H1 (cell line): Measurements from ENCODE around the gene RGS8. TPM values are rescaled to one million over a fixed set of nuclear protein-coding genes. Genes with fewer than 3 reads are reported as not detected.

Experiments used
- CTCF ChIA-PET: fragments of 300-600 bp; sonication (Branson Sonifier 250); formaldehyde crosslinking; loops from one replicate; lab custom pipeline; 2021; ENCODE audit not compliant: partially characterized antibody; lab: Charles Lee
- POLR2A ChIA-PET: fragments of 300-600 bp; sonication (Branson Sonifier 250); formaldehyde crosslinking; loops from one replicate; lab custom pipeline; 2021; ENCODE audit warnings: inconsistent platforms; ENCODE audit not compliant: partially characterized antibody; lab: Charles Lee
- DNase-seq, 2 experiments: peaks; one replicate each; pipeline versions ENCODE4 v3.0.0 to v3.0.0-alpha.2; 2010 to 2022; ENCODE audit warnings: low spot score in 2 of 2, low read depth in 1 of 2, mixed read lengths in 1 of 2
- FAIRE-seq: peaks from 2 replicates; lab custom pipeline; 2011; peaks lifted over from hg19 to GRCh38; lab: Jason Lieb, UNC
- H2AFZ ChIP-seq: 2 replicates; pipeline ENCODE4 v1.8.1; 2012; ENCODE audit warnings: low read length, inconsistent platforms
- H2AK5ac ChIP-seq: 2 replicates; pipeline ENCODE4 v1.6.1; 2013; ENCODE audit warnings: low read depth, low read length
- H2BK120ac ChIP-seq: replicated peaks from 2 replicates; pipeline ENCODE3; 2013; ENCODE audit warnings: low read depth, low read length, inconsistent platforms
- H2BK12ac ChIP-seq: 2 replicates; pipeline ENCODE4 v1.6.1; 2013; ENCODE audit warnings: low read depth, low read length
- H2BK15ac ChIP-seq: 2 replicates; pipeline ENCODE4 v1.6.1; 2013; ENCODE audit warnings: low read length
- H2BK20ac ChIP-seq: 2 replicates; pipeline ENCODE4 v1.6.1; 2013; ENCODE audit warnings: low read length
- H2BK5ac ChIP-seq: 2 replicates; pipeline ENCODE4 v1.6.1; 2013; ENCODE audit warnings: low read depth, low read length
- H3K14ac ChIP-seq: 2 replicates; pipeline ENCODE4 v1.6.1; 2013; ENCODE audit warnings: inconsistent platforms; ENCODE audit not compliant: insufficient read length
- H3K18ac ChIP-seq: 2 replicates; pipeline ENCODE4 v1.6.1; 2013; ENCODE audit warnings: low read length; ENCODE audit errors: extremely low read depth
- H3K23ac ChIP-seq: 2 replicates; pipeline ENCODE4 v1.6.1; 2013; ENCODE audit warnings: inconsistent platforms; ENCODE audit not compliant: insufficient read length
- H3K23me2 ChIP-seq: 2 replicates; pipeline ENCODE4 v1.6.1; 2013; ENCODE audit warnings: low read depth, low read length
- H3K27ac ChIP-seq: 2 replicates; pipeline ENCODE4 v1.6.1; 2011; ENCODE audit warnings: low read depth, low read length, inconsistent platforms
- H3K27me3 ChIP-seq, 4 experiments: replicated peaks in 1 of 4; 1 replicate in 1 of 4; 2 replicates in 3 of 4; pipeline versions ENCODE4 v1.6.1 to v1.8.1; 2011 to 2013; ENCODE audit warnings: low read length in 3 of 4, mild to moderate bottlenecking in 3 of 4, inconsistent platforms in 2 of 4, mixed read lengths in 2 of 4, moderate library complexity in 1 of 4; ENCODE audit not compliant: control insufficient read depth in 3 of 4, insufficient read depth in 3 of 4; ENCODE audit errors: extremely low read depth in 1 of 4
- H3K36me3 ChIP-seq, 4 experiments: 2 replicates each; pipeline versions ENCODE4 v1.6.1 to v1.8.1; 2011 to 2013; ENCODE audit warnings: mild to moderate bottlenecking in 4 of 4, low read length in 3 of 4, moderate library complexity in 2 of 4, control low read depth in 1 of 4, inconsistent platforms in 1 of 4; ENCODE audit not compliant: insufficient read depth in 4 of 4, control insufficient read depth in 2 of 4
- H3K4ac ChIP-seq: replicated peaks from 2 replicates; pipeline ENCODE3; 2013; ENCODE audit warnings: low read length, low read depth, mixed read lengths, inconsistent platforms; ENCODE audit not compliant: insufficient read length
- H3K4me1 ChIP-seq, 4 experiments: replicated peaks in 1 of 4; 1 replicate in 1 of 4; 2 replicates in 3 of 4; pipeline versions ENCODE4 v1.6.1 to v1.8.1; 2011 to 2013; ENCODE audit warnings: low read length in 3 of 4, inconsistent platforms in 2 of 4, mixed read lengths in 1 of 4; ENCODE audit not compliant: insufficient read depth in 4 of 4, control insufficient read depth in 3 of 4
- H3K4me2 ChIP-seq, 2 experiments: 2 replicates each; pipeline versions ENCODE4 v1.6.1 to v1.8.1; 2011 to 2013; ENCODE audit warnings: low read depth in 2 of 2, low read length in 2 of 2, control low read depth in 1 of 2, inconsistent platforms in 1 of 2, mild to moderate bottlenecking in 1 of 2; ENCODE audit not compliant: insufficient read depth in 1 of 2
- H3K4me3 ChIP-seq, 4 experiments: fragments of 200-600, 300-600 bp in 1 of 4; sonication (generic), shearing (Covaris generic), sonication (Bioruptor Twin) in 1 of 4; 2 replicates each; pipeline versions ENCODE4 v1.5.1 to v1.8.1; 2011 to 2016; ENCODE audit warnings: low read length in 4 of 4, low read depth in 3 of 4, control low read depth in 2 of 4, inconsistent platforms in 2 of 4, mild to moderate bottlenecking in 2 of 4, mixed read lengths in 1 of 4, moderate library complexity in 1 of 4; ENCODE audit not compliant: insufficient read depth in 2 of 4; ENCODE audit errors: extremely low read depth in 1 of 4
- H3K56ac ChIP-seq: replicated peaks from 2 replicates; pipeline ENCODE3; 2013; ENCODE audit warnings: low read depth, mild to moderate bottlenecking, mixed read lengths, low read length, inconsistent platforms; ENCODE audit not compliant: insufficient read length
- H3K79me1 ChIP-seq: 2 replicates; pipeline ENCODE4 v1.6.1; 2013; ENCODE audit warnings: low read depth, low read length, control low read depth
- H3K79me2 ChIP-seq, 2 experiments: 2 replicates each; pipeline versions ENCODE4 v1.6.1 to v1.8.1; 2012 to 2013; ENCODE audit warnings: low read length in 2 of 2, mild to moderate bottlenecking in 2 of 2, inconsistent platforms in 1 of 2; ENCODE audit not compliant: insufficient read depth in 2 of 2, control insufficient read depth in 1 of 2
- H3K9ac ChIP-seq, 4 experiments: replicated peaks in 1 of 4; 1 replicate in 1 of 4; 2 replicates in 3 of 4; pipeline versions ENCODE4 v1.6.1 to v1.8.1; 2011 to 2013; ENCODE audit warnings: low read depth in 3 of 4, low read length in 3 of 4, control low read depth in 2 of 4, mild to moderate bottlenecking in 2 of 4, moderate library complexity in 2 of 4, inconsistent platforms in 1 of 4; ENCODE audit errors: extremely low read depth in 1 of 4
- H3K9me3 ChIP-seq, 2 experiments: 2 replicates each; pipeline versions ENCODE4 v1.6.1 to v1.8.1; 2012 to 2013; ENCODE audit warnings: mild to moderate bottlenecking in 2 of 2, moderate library complexity in 2 of 2, control low read depth in 1 of 2, inconsistent platforms in 1 of 2, low read depth in 1 of 2, low read length in 1 of 2, mixed read lengths in 1 of 2; ENCODE audit not compliant: insufficient read depth in 2 of 2
- H4K20me1 ChIP-seq, 2 experiments: replicated peaks in 1 of 2; 2 replicates each; pipeline versions ENCODE3 to v1.8.1; 2011 to 2013; ENCODE audit warnings: inconsistent platforms in 2 of 2, low read length in 2 of 2, mild to moderate bottlenecking in 1 of 2; ENCODE audit not compliant: insufficient read depth in 2 of 2, control insufficient read depth in 1 of 2
- H4K5ac ChIP-seq: 2 replicates; pipeline ENCODE4 v1.6.1; 2013; ENCODE audit warnings: low read length, low read depth, mixed read lengths, inconsistent platforms; ENCODE audit not compliant: insufficient read length
- H4K8ac ChIP-seq: 2 replicates; pipeline ENCODE4 v1.8.0; 2013; ENCODE audit warnings: mild to moderate bottlenecking, moderate library complexity, low read length, inconsistent platforms; ENCODE audit not compliant: insufficient read depth; ENCODE audit errors: extremely low read depth
- H4K91ac ChIP-seq: replicated peaks from 2 replicates; pipeline ENCODE3; 2013; ENCODE audit warnings: low read length, mixed read lengths, inconsistent platforms; ENCODE audit not compliant: insufficient read length
- ATF3 ChIP-seq: IDR thresholded peaks from 2 replicates; pipeline ENCODE4 v1.6.1; 2011; ENCODE audit warnings: low read depth, mild to moderate bottlenecking, low read length; ENCODE audit not compliant: insufficient read depth
- BCL11A ChIP-seq, 2 experiments: IDR thresholded peaks; one replicate each; pipeline ENCODE4 v1.6.1; 2011; ENCODE audit warnings: low read depth in 2 of 2, low read length in 2 of 2, mild to moderate bottlenecking in 2 of 2
- CREB1 ChIP-seq: IDR thresholded peaks from 2 replicates; pipeline ENCODE4 v1.6.1; 2012; ENCODE audit warnings: inconsistent platforms
- EGR1 ChIP-seq: IDR thresholded peaks from 2 replicates; pipeline ENCODE4 v1.6.1; 2011; ENCODE audit warnings: low read depth, low read length, borderline replicate concordance
- GTF2F1 ChIP-seq: IDR thresholded peaks from 2 replicates; pipeline ENCODE4 v1.6.1; 2012; ENCODE audit warnings: low read depth, low read length, improper control_type of control experiment, borderline replicate concordance
- KDM4A ChIP-seq: IDR thresholded peaks from one replicate; pipeline ENCODE4 v1.7.1; 2012; ENCODE audit warnings: low read depth, mild to moderate bottlenecking, moderate library complexity, low read length, inconsistent platforms; ENCODE audit not compliant: severe bottlenecking
- NRF1 ChIP-seq: IDR thresholded peaks from 2 replicates; pipeline ENCODE4 v1.6.1; 2011; ENCODE audit warnings: mild to moderate bottlenecking, low read depth, low read length, improper control_type of control experiment
- POLR2AphosphoS5 ChIP-seq: IDR thresholded peaks from 2 replicates; pipeline ENCODE4 v1.6.1; 2011; ENCODE audit warnings: low read depth, low read length
- RAD21 ChIP-seq, 2 experiments: IDR thresholded peaks in 1 of 2; conservative IDR thresholded peaks in 1 of 2; 2 replicates each; pipeline ENCODE4 v1.6.1; 2011; ENCODE audit warnings: low read depth in 2 of 2, low read length in 2 of 2, improper control_type of control experiment in 1 of 2, inconsistent platforms in 1 of 2, mild to moderate bottlenecking in 1 of 2, moderate library complexity in 1 of 2
- SIX5 ChIP-seq: IDR thresholded peaks from 2 replicates; pipeline ENCODE4 v1.6.1; 2011; ENCODE audit warnings: mild to moderate bottlenecking, low read depth, low read length
- SP1 ChIP-seq: IDR thresholded peaks from 2 replicates; pipeline ENCODE4 v1.6.1; 2011; ENCODE audit warnings: low read depth, low read length
- TAF1 ChIP-seq: IDR thresholded peaks from 2 replicates; pipeline ENCODE4 v1.6.1; 2011; ENCODE audit warnings: mild to moderate bottlenecking, low read depth, low read length
- YY1 ChIP-seq: IDR thresholded peaks from 2 replicates; pipeline ENCODE4 v1.6.1; 2011; ENCODE audit warnings: low read depth, mild to moderate bottlenecking, low read length
- polyA plus RNA-seq, 7 experiments: library from polyadenylated mRNA; depleted of rRNA in 3 of 7; stranded (reverse) in 5 of 7; unstranded in 2 of 7; fragments of >200 nt in 5 of 7; fragments of 200-250 nt in 2 of 7; gene quantifications; 1 replicate in 5 of 7; 2 replicates in 1 of 7; 4 replicates in 1 of 7; pipeline versions ENCODE4 v1.2.1 to v1.2.3, GENCODE V29; 2011 to 2013; ENCODE audit warnings: missing spikeins in 2 of 7, mixed read lengths in 2 of 7
- total RNA-seq: library from RNA; stranded (reverse); fragmentation: NEBNext Ultra II Directional; extraction: Animal tissue kit (Norgen Biotek cat#: 25700); gene quantifications from 2 replicates; pipeline ENCODE4 v1.2.1, GENCODE V29; 2021

Gene RGS8
- total and polyA plus RNA-seq, 2 of the 8 experiments (the other 6 are each of a cell fraction or from before 2014, with no cell fraction given), result 0.13 to 0.23 TPM

GRCh38 chr1:182658055-182658454, 26.3 kb downstream of the RGS8 start:
- H3K9me3 ChIP-seq, result no peaks in the 10 kb centered on the region
- no peak overlapping the region for H3K14ac ChIP-seq
- no peaks in the 10 kb centered on the region for H3K79me1 ChIP-seq
- no peak overlapping the region for H3K9ac ChIP-seq
- 0 out of 2 replicates have a peak overlapping the region, but pooled peaks have one; percentile 61 for H2BK15ac ChIP-seq
- H4K8ac ChIP-seq, result no peak overlapping the region
- no peak overlapping the region for H3K4ac ChIP-seq
- no peaks in the 10 kb centered on the region; the same call in 1 of the 2 replicates for H3K23me2 ChIP-seq
- no peak overlapping the region for H3K27ac ChIP-seq
- POLR2A ChIA-PET, result interaction anchor here (0.7 kb wide), 1 partner anchor 27 kb away, joined by 3 read pairs; the partner anchor contains the start of gene RGS8
- no peak for TF ChIP-seq KDM4A
- no peak for TF ChIP-seq NRF1
- TF ChIP-seq RAD21 (IDR thresholded peaks at IDR 0.05 in 1 of 2, conservative IDR thresholded peaks at IDR 0.05 in 1 of 2; ENCODE audit: low read depth in 2 of 2, low read length in 2 of 2), result no peak
- TF ChIP-seq EGR1, result no peak
- TF ChIP-seq YY1, result no peak
- TF ChIP-seq POLR2AphosphoS5, result no peak
- no peak for TF ChIP-seq BCL11A (IDR thresholded peaks at IDR 0.05; ENCODE audit: low read depth in 2 of 2, low read length in 2 of 2)
- TF ChIP-seq TAF1, result no peak
- no peak for TF ChIP-seq CREB1
- no peak for TF ChIP-seq ATF3
- no peak for TF ChIP-seq SP1
- TF ChIP-seq GTF2F1, result no peak
- no peak for TF ChIP-seq SIX5
- no peak overlapping the region for H3K23ac ChIP-seq
- H2BK20ac ChIP-seq, result no peak overlapping the region
- FAIRE-seq (no peak), DNase-seq (no peak)
- no peak overlapping the region for H2BK120ac ChIP-seq
- no peak overlapping the region for H3K4me3 ChIP-seq
- H2BK12ac ChIP-seq, result no peak overlapping the region
- no peaks in the 10 kb centered on the region for H3K79me2 ChIP-seq
- H2BK5ac ChIP-seq, result no peak overlapping the region
- CTCF ChIA-PET, result interaction anchor here (0.6 to 9.7 kb wide), 6 partner anchors 14 to 127 kb away, joined by 3 to 89 read pairs (median 4); no protein-coding TSS in a partner anchor
- H4K5ac ChIP-seq, result no peak overlapping the region
- no peaks in the 10 kb centered on the region; a peak in 1 of 7 replicates for H3K27me3 ChIP-seq
- peak overlapping the region in 1 of 2 experiments; percentile 35; a peak in 2 of 4 replicates for H3K4me2 ChIP-seq
- no peak overlapping the region for H4K91ac ChIP-seq
- no peak overlapping the region for H3K18ac ChIP-seq
- no peak overlapping the region for H2AK5ac ChIP-seq
- peaks cover 5 to 11% (median 8%) of the 10 kb centered on the region in 4 experiments; a peak in 6 of 7 replicates for H3K4me1 ChIP-seq
- no peak overlapping the region for H3K56ac ChIP-seq
- no peaks in the 10 kb centered on the region for H3K36me3 ChIP-seq
- H4K20me1 ChIP-seq, result no peaks in the 10 kb centered on the region
- H2AFZ ChIP-seq, result no peak overlapping the region
